Endothelial cell (in vitro differentiated cells): Measurements from ENCODE around the gene NAPB. TPM values are rescaled to one million over a fixed set of nuclear protein-coding genes. Genes with fewer than 3 reads are reported as not detected.
A peak's percentile ranks its signal among the peaks of the same experiment; 100 is the strongest.

Experiments
- DNase-seq: peaks from one replicate; pipeline ENCODE4 v3.0.0; 2021; ENCODE audit warnings: low spot score
- H3K27ac Mint-ChIP-seq: one replicate; pipeline ENCODE4 v1.8.0; 2021; ENCODE audit warnings: mixed read lengths, inconsistent platforms; ENCODE audit not compliant: unreplicated experiment
- H3K27me3 Mint-ChIP-seq: one replicate; pipeline ENCODE4 v1.8.0; 2021; ENCODE audit warnings: mild to moderate bottlenecking, moderate library complexity, mixed read lengths, inconsistent platforms; ENCODE audit not compliant: unreplicated experiment
- H3K36me3 Mint-ChIP-seq: one replicate; pipeline ENCODE4 v1.8.0; 2021; ENCODE audit warnings: mild to moderate bottlenecking, low read depth, mixed read lengths, inconsistent platforms; ENCODE audit not compliant: unreplicated experiment
- H3K4me1 Mint-ChIP-seq: one replicate; pipeline ENCODE4 v1.8.0; 2021; ENCODE audit warnings: mild to moderate bottlenecking, mixed read lengths, inconsistent platforms; ENCODE audit not compliant: unreplicated experiment
- H3K4me3 Mint-ChIP-seq: one replicate; pipeline ENCODE4 v1.8.0; 2021; ENCODE audit warnings: mild to moderate bottlenecking, mixed read lengths, inconsistent platforms; ENCODE audit not compliant: unreplicated experiment
- H3K9me3 Mint-ChIP-seq: one replicate; pipeline ENCODE4 v1.8.0; 2021; ENCODE audit warnings: mixed read lengths, inconsistent platforms; ENCODE audit not compliant: unreplicated experiment
- total RNA-seq: library from RNA; stranded (reverse); fragmentation: NEBNext Ultra II Directional; extraction: Animal tissue kit (Norgen Biotek cat#: 25700); gene quantifications from one replicate; pipeline ENCODE4 v1.2.1, GENCODE V29; 2021; ENCODE audit not compliant: unreplicated experiment
- TF ChIP-seq, protein P1 (sequence below): fragments of 200-600 bp; sonication (generic); IDR thresholded peaks from one replicate; pipeline ENCODE4 v1.5.0; 2021; ENCODE audit warnings: antibody characterized with exemption; ENCODE audit not compliant: unreplicated experiment

The NAPB gene
- total RNA-seq, 1 donor from 2014 or later: 9.6 TPM

DNA sequence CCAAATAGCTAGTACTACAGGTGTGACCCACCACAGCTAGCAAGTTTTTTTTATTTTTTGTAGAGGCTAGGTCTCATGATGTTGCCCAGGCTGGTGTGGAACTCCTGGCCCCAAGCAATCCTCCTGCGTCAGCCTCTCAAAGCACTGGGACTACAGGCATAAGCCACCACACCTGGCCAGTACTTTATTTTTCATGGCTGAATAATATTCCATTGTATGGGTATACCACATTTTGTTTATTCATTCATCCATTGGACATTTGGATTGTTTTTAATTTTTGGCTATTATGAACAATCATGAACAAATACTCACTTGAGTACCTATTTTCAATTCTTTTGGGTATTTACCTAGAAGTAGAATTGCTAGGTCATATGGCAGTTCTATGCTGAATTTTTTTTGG lies 77.7 kb downstream of the NAPB start:
- no peak for DNase-seq
- TF ChIP-seq, protein P1, sequence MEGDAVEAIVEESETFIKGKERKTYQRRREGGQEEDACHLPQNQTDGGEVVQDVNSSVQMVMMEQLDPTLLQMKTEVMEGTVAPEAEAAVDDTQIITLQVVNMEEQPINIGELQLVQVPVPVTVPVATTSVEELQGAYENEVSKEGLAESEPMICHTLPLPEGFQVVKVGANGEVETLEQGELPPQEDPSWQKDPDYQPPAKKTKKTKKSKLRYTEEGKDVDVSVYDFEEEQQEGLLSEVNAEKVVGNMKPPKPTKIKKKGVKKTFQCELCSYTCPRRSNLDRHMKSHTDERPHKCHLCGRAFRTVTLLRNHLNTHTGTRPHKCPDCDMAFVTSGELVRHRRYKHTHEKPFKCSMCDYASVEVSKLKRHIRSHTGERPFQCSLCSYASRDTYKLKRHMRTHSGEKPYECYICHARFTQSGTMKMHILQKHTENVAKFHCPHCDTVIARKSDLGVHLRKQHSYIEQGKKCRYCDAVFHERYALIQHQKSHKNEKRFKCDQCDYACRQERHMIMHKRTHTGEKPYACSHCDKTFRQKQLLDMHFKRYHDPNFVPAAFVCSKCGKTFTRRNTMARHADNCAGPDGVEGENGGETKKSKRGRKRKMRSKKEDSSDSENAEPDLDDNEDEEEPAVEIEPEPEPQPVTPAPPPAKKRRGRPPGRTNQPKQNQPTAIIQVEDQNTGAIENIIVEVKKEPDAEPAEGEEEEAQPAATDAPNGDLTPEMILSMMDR: no peak
- H3K4me3 Mint-ChIP-seq: no peak overlapping the region
- H3K27ac Mint-ChIP-seq: no peak overlapping the region
- H3K9me3 Mint-ChIP-seq: no peaks in the 10 kb centered on the region
- H3K27me3 Mint-ChIP-seq: peaks cover 2% of the 10 kb centered on the region
- no peaks in the 10 kb centered on the region for H3K36me3 Mint-ChIP-seq
- H3K4me1 Mint-ChIP-seq: peaks cover 1% of the 10 kb centered on the region

DNA sequence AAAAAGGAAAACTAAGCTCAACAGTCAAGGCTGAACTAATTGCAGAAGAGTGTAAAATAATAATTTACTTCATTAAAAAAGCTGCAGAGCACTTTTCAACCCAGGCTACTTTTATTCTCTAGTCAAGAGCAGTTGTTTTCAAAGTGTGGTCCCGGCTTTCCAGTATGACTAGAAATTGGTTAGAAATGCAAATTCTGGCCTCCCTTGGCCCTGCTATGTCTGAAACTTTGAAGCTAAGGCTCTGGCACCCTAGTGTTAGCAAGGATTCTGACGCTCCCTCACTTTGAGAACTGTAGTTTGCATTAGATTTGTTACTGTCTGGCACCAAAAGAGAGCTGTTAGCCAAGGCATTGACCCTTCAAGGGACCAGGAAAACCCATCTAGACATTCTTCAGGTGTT lies 80.2 kb downstream of the NAPB start:
- Mint-ChIP-seq H3K27ac (no peak overlapping the region), H3K4me1 (no peaks in the 10 kb centered on the region)

DNA sequence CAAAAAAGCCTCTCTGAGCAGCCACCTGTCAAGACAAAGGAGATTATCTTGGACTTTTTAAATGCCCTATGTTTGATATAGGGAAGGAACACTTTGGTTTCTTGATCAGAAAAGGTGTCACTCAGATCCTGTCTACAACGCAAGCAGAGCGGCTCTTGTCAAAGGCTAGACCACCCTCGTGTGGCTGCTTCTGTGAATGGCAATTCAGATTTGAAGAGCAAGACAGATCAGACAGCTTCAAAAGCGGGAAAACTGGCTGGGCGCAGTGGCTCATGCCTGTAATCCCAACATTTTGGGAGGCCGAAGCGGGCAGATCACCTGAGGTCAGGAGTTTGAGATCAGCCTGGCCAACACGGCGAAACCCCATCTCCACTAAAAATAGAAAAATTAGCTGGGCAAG lies 80.8 kb downstream of the NAPB start:
- peak; percentile 72 for DNase-seq
- H3K27ac Mint-ChIP-seq: no peak overlapping the region
- TF ChIP-seq, protein P1: peak; percentile 65

More for the DNA sequence above, 80.2 kb downstream of the NAPB start:
- TF ChIP-seq, protein P1: no peak
- no peaks in the 10 kb centered on the region for H3K9me3 Mint-ChIP-seq
- peaks cover 2% of the 10 kb centered on the region for H3K27me3 Mint-ChIP-seq
- no peaks in the 10 kb centered on the region for H3K36me3 Mint-ChIP-seq
- H3K4me3 Mint-ChIP-seq: no peak overlapping the region
- no peak for DNase-seq

DNA sequence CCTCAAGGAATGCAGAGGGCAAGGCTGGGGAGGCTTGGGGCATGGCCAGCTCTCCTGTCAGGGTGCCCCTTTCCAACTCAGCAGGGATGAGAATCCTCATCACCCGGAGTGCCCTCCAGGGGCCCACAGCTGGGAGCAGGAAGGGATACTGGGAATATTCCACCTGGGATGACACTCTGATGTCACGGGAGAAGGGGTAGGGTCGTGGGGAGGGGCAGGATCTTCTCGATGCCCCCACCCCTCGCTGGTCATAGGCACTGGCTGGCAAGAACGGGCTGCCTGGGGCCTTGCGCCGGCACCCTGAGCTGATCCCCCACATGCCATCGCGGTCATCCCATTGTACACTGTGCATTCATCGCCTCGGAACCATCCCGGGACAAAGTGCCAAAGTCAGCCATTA lies 81.3 kb downstream of the NAPB start:
- H3K9me3 Mint-ChIP-seq: no peaks in the 10 kb centered on the region
- H3K4me1 Mint-ChIP-seq: no peaks in the 10 kb centered on the region
- H3K27me3 Mint-ChIP-seq: peaks cover 3% of the 10 kb centered on the region
- no peak overlapping the region for H3K27ac Mint-ChIP-seq
- TF ChIP-seq, protein P1: no peak
- DNase-seq: no peak
- no peak overlapping the region for H3K4me3 Mint-ChIP-seq
- no peaks in the 10 kb centered on the region for H3K36me3 Mint-ChIP-seq

More for the DNA sequence above, 80.8 kb downstream of the NAPB start:
- H3K4me3 Mint-ChIP-seq: no peak overlapping the region
- peaks cover 2% of the 10 kb centered on the region for H3K27me3 Mint-ChIP-seq
- H3K9me3 Mint-ChIP-seq: no peaks in the 10 kb centered on the region
- no peaks in the 10 kb centered on the region for H3K36me3 Mint-ChIP-seq
- no peaks in the 10 kb centered on the region for H3K4me1 Mint-ChIP-seq

DNA sequence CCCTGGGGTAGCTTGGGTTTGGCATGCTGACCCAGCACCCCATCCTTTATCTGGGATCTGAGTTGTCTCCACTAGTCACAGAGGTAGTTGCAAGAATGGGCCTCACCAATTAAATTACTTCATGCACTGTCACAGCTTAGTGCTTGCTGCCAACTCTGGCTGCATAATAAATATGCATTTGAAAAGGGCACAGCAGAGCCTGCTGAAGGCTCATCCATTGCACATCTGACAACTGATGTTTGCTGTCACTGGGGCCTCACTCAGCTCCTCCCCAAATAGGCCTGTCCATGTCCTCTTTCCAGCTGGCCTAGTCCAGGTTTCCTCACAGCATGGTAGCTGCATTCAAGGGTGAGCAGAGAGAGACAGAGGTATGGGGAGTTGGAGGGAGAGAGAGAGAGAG lies 84.0 kb downstream of the NAPB start:
- TF ChIP-seq, protein P1: no peak
- H3K4me1 Mint-ChIP-seq: peaks cover 5% of the 10 kb centered on the region
- no peaks in the 10 kb centered on the region for H3K36me3 Mint-ChIP-seq
- H3K4me3 Mint-ChIP-seq: no peak overlapping the region
- H3K27me3 Mint-ChIP-seq: peaks cover 10% of the 10 kb centered on the region
- H3K27ac Mint-ChIP-seq: no peak overlapping the region
- no peaks in the 10 kb centered on the region for H3K9me3 Mint-ChIP-seq
- DNase-seq: no peak
